Measurements from ENCODE around the gene LRRK1.

The LRRK1 gene

DNA sequence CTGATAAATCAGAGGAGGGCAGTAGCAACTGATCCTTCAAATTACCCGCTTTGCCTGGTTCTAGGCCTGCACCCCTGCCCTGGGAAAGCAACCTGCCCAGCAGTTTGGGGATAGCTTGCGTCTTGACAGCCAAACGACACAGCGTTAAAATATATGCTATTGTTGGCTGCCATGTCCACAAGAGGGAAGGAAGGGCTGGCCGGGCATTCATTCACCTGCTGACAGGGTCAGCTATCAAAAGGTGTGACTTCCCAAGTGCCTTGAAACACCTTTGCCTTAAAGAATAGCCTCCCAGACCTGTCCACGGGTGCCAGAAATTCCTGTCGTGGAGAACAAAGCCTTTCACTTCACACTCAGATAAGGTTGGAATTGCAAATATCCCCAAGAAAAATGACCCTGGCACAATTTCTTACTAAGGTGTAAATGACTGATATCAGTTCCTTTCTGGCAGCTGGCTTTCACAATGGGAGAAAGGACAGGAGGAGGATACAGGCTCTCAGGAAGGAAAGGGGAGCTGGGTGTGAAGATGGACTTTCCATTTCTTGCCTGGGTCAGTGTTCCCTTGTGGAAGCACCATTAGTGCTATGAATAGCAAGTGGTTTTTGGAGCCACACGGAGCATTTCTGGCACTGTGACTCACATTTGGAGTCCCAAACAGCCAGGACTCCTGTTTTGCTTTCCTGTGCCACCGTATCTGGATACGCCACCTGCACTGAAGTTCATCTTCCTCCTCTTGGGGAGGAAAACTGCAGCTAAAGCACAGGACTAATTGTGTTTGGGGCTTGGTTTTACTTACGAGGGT is 20.3 kb upstream of the LRRK1 start:
- DNase-seq (ENCODE audit: low read depth): no peak
- TF ChIP-seq, protein P1, sequence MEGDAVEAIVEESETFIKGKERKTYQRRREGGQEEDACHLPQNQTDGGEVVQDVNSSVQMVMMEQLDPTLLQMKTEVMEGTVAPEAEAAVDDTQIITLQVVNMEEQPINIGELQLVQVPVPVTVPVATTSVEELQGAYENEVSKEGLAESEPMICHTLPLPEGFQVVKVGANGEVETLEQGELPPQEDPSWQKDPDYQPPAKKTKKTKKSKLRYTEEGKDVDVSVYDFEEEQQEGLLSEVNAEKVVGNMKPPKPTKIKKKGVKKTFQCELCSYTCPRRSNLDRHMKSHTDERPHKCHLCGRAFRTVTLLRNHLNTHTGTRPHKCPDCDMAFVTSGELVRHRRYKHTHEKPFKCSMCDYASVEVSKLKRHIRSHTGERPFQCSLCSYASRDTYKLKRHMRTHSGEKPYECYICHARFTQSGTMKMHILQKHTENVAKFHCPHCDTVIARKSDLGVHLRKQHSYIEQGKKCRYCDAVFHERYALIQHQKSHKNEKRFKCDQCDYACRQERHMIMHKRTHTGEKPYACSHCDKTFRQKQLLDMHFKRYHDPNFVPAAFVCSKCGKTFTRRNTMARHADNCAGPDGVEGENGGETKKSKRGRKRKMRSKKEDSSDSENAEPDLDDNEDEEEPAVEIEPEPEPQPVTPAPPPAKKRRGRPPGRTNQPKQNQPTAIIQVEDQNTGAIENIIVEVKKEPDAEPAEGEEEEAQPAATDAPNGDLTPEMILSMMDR (conservative IDR thresholded peaks at IDR 0.05; ENCODE audit: low read length): no peak

DNA sequence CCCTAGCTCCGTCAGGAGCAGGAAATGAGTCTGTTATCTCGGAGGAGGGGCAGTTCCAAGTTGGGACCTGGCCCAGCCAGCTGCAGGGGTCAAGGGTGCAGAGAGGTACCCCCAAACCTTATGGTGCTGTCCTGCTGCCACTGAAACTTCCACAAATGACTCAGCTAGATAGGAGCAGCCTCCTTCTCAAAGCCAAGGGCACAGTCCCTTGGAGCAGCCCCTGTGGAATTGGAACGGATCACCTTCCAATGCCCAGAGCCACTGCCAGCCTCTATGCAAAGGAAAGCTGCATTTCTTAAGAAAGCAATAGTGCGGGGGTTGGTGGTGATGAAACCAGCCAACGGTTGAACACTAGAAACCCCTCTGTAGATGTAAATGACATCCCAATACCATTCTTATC is 19.6 kb upstream of the LRRK1 start:
- no peak overlapping the region for H3K4me3 ChIP-seq (ENCODE audit: low read length)
- DNase-seq (ENCODE audit: low read depth): no peak
- TF ChIP-seq, protein P1 (conservative IDR thresholded peaks at IDR 0.05; ENCODE audit: low read length): no peak

More for the DNA sequence above, 20.3 kb upstream of the LRRK1 start:
- H3K4me3 ChIP-seq (ENCODE audit: low read length): no peak overlapping the region

DNA sequence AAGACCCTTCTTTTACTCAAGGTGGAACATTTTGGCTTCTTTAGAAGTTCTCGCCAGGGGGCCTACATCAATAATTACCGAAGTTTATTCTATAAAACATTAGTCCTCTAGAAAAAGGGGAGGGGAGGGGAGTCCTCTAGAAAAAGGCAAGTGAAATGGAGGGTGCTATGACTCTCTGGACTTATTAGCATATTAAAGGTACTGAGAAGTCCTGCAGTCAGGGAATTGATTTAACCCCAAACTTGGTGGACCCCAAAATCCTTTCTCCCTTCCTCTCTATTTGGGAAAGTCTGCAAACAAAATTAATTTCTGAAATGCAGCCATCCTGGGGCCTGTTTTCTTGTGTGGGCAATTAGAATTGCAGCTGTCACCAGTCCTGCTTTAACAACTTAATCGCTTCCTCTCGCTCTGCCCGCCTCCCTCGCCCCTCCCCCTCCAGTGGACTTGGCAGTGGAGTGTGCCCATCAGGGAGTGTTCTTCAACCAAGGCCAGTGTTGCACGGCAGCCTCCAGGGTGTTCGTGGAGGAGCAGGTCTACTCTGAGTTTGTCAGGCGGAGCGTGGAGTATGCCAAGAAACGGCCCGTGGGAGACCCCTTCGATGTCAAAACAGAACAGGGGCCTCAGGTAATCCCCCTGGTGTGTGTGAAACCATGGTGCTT is 18.9 kb upstream of the LRRK1 start:
- DNase-seq (ENCODE audit: low read depth): no peak
- TF ChIP-seq, protein P1 (conservative IDR thresholded peaks at IDR 0.05; ENCODE audit: low read length): no peak
- no peak overlapping the region for H3K4me3 ChIP-seq (ENCODE audit: low read length)

DNA sequence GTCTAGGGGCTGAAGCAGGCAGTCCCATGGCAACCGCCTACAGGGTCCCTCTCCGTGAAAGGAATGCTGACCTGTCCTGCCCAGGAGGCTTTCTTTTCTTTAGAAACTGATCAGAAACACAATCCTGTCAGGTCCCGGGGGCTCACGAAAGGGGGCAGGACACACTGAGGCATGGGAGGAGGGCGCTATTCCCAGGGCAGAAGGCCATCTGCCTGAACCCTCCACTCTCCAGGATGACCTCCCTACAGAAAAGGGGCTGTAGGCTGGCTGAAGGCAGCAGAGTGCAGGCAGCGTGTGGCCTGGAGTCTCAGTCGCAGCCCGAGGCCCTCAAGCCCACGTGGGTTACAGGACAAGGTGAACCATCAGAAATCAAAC is 18.4 kb upstream of the LRRK1 start:
- TF ChIP-seq, protein P1 (conservative IDR thresholded peaks at IDR 0.05; ENCODE audit: low read length): no peak
- H3K4me3 ChIP-seq (ENCODE audit: low read length): no peak overlapping the region
- DNase-seq (ENCODE audit: low read depth): no peak

DNA sequence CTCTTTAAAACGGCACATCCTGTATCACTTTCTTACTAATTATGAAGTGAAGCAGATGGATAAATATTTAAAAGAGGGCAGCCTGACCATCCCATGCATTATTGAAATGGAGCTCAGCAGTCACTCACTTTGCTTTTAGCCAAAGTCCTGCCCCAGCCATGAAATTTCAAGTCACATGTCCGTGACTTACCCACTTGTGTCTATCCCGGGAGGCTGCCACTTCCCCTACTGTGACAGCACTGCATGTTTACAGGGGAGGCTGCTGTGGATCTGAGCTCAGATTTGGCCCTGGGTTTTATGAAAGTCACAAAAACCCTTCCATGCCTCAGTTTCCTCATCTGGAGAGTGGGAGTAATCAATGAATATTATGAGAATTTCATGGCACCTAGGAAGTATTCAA is 17.9 kb upstream of the LRRK1 start:
- H3K4me3 ChIP-seq (ENCODE audit: low read length): no peak overlapping the region
- TF ChIP-seq, protein P1 (conservative IDR thresholded peaks at IDR 0.05; ENCODE audit: low read length): no peak
- no peak for DNase-seq (ENCODE audit: low read depth)

DNA sequence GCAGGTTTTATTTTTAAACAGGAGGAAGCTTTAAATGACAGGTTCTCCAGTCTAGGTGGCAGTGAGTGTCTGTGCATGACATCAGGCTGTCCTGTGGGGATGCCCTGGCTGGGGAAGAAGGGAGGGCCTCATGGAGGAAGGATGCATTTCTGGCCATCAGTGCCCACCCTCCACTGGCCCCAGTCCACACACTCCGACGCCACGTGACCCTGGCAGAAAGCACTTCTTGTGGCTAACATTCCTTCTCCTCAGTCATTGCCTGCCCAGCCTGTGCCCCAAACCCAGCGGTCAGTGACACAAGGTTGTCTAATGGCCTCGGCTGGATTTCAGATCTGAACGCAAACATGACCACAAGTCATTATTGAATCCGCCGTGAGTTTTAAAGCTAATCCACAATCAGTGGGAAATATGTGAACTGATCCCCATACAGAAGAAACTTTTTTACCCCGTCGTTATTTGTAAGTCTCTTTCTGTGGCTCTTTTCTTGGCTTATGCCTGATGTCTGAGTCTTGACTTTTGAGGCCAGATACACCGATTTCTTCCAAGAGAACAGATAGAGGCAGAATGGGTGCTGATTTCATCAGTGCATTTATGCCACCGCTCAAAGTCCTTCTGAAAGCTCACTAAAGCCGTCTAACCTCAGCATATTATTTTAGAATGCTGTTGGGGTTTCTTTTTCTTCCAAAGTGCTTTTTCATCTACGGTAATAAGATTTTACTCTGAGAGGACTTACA is 17.3 kb upstream of the LRRK1 start:
- peak overlapping the region; percentile 41 for H3K4me3 ChIP-seq (ENCODE audit: low read length)
- DNase-seq (ENCODE audit: low read depth): peak; percentile 44

More for the DNA sequence above, 17.3 kb upstream of the LRRK1 start:
- TF ChIP-seq, protein P1 (conservative IDR thresholded peaks at IDR 0.05; ENCODE audit: low read length): no peak

Data from AG10803 (cell line).